ENCODE measurements around the gene CSMD2.

The CSMD2 gene

GRCh38 chr1:33886496-33886895, 278.5 kb downstream of the CSMD2 start:
- H3K27ac ChIP-seq = no peak overlapping the region
- no peaks in the 10 kb centered on the region for H3K36me3 ChIP-seq
- no peak overlapping the region for H3K4me3 ChIP-seq (ENCODE audit: low read depth, low read length)
- no peak for DNase-seq
- H3K9me3 ChIP-seq (ENCODE audit: severe bottlenecking) = no peaks in the 10 kb centered on the region
- TF ChIP-seq CTCF (IDR thresholded peaks at IDR 0.05; ENCODE audit: low read depth, low read length) = no peak
- peaks cover 56% of the 10 kb centered on the region for H3K27me3 ChIP-seq (ENCODE audit: insufficient read depth, low read depth, severe bottlenecking)

- no peaks in the 10 kb centered on the region for H3K36me3 ChIP-seq
- H3K9me3 ChIP-seq (ENCODE audit: severe bottlenecking) = no peaks in the 10 kb centered on the region
- H3K4me3 ChIP-seq (ENCODE audit: low read depth, low read length) = no peak overlapping the region
- no peak overlapping the region for H3K27ac ChIP-seq
- DNase-seq = no peak
- TF ChIP-seq CTCF (IDR thresholded peaks at IDR 0.05; ENCODE audit: low read depth, low read length) = no peak
- H3K27me3 ChIP-seq (ENCODE audit: insufficient read depth, low read depth, severe bottlenecking) = peaks cover 72% of the 10 kb centered on the region
These were observed 284.7 kb downstream of the CSMD2 start for GRCh38 chr1:33880305-33880704.

- H3K9me3 ChIP-seq (ENCODE audit: severe bottlenecking) = no peaks in the 10 kb centered on the region
- peaks cover 77% of the 10 kb centered on the region for H3K27me3 ChIP-seq (ENCODE audit: insufficient read depth, low read depth, severe bottlenecking)
- no peak for TF ChIP-seq CTCF (IDR thresholded peaks at IDR 0.05; ENCODE audit: low read depth, low read length)
- no peak overlapping the region for H3K4me3 ChIP-seq (ENCODE audit: low read depth, low read length)
- no peak overlapping the region for H3K27ac ChIP-seq
- no peak for DNase-seq
- H3K36me3 ChIP-seq = no peaks in the 10 kb centered on the region
These were observed 286.6 kb downstream of the CSMD2 start for GRCh38 chr1:33878392-33878791.

- Histone ChIP-seq H3K27me3 (ENCODE audit: insufficient read depth, low read depth, severe bottlenecking) (peaks cover 77% of the 10 kb centered on the region), H3K27ac (no peak overlapping the region), H3K9me3 (ENCODE audit: severe bottlenecking) (no peaks in the 10 kb centered on the region), H3K4me3 (ENCODE audit: low read depth, low read length) (no peak overlapping the region), H3K36me3 (no peaks in the 10 kb centered on the region)
- TF ChIP-seq CTCF (IDR thresholded peaks at IDR 0.05; ENCODE audit: low read depth, low read length) = no peak
- DNase-seq = no peak
These were observed 287.9 kb downstream of the CSMD2 start for GRCh38 chr1:33876970-33877650.

GRCh38 chr1:33875862-33876261, 289.2 kb downstream of the CSMD2 start:
- no peak for TF ChIP-seq CTCF (IDR thresholded peaks at IDR 0.05; ENCODE audit: low read depth, low read length)
- Histone ChIP-seq H3K27ac (no peak overlapping the region), H3K9me3 (ENCODE audit: severe bottlenecking) (no peaks in the 10 kb centered on the region), H3K4me3 (ENCODE audit: low read depth, low read length) (no peak overlapping the region), H3K27me3 (ENCODE audit: insufficient read depth, low read depth, severe bottlenecking) (peaks cover 74% of the 10 kb centered on the region), H3K36me3 (no peaks in the 10 kb centered on the region)
- no peak for DNase-seq

GRCh38 chr1:33874636-33875035, 290.4 kb downstream of the CSMD2 start:
- no peak for TF ChIP-seq CTCF (IDR thresholded peaks at IDR 0.05; ENCODE audit: low read depth, low read length)
- Histone ChIP-seq H3K9me3 (ENCODE audit: severe bottlenecking) (no peaks in the 10 kb centered on the region), H3K4me3 (ENCODE audit: low read depth, low read length) (no peak overlapping the region), H3K36me3 (no peaks in the 10 kb centered on the region), H3K27ac (no peak overlapping the region), H3K27me3 (ENCODE audit: insufficient read depth, low read depth, severe bottlenecking) (peaks cover 71% of the 10 kb centered on the region)
- no peak for DNase-seq

Data from WERI-Rb-1 (cell line).